H1 (cell line): Measurements from ENCODE around the gene KRTAP5-4. TPM values are rescaled to one million over a fixed set of nuclear protein-coding genes. Genes with fewer than 3 reads are reported as not detected.
A peak's percentile ranks its signal among the peaks of the same experiment; 100 is the strongest.

ENCODE experiments used
- CTCF ChIA-PET: fragments of 300-600 bp; sonication (Branson Sonifier 250); formaldehyde crosslinking; loops from one replicate; lab custom pipeline; 2021; ENCODE audit not compliant: partially characterized antibody; lab: Charles Lee
- POLR2A ChIA-PET: fragments of 300-600 bp; sonication (Branson Sonifier 250); formaldehyde crosslinking; loops from one replicate; lab custom pipeline; 2021; ENCODE audit warnings: inconsistent platforms; ENCODE audit not compliant: partially characterized antibody; lab: Charles Lee
- DNase-seq, 2 experiments: peaks; one replicate each; pipeline versions ENCODE4 v3.0.0 to v3.0.0-alpha.2; 2010 to 2022; ENCODE audit warnings: low spot score in 2 of 2, low read depth in 1 of 2, mixed read lengths in 1 of 2
- FAIRE-seq: peaks from 2 replicates; lab custom pipeline; 2011; peaks lifted over from hg19 to GRCh38; lab: Jason Lieb, UNC
- H2AFZ ChIP-seq: 2 replicates; pipeline ENCODE4 v1.8.1; 2012; ENCODE audit warnings: low read length, inconsistent platforms
- H2AK5ac ChIP-seq: 2 replicates; pipeline ENCODE4 v1.6.1; 2013; ENCODE audit warnings: low read depth, low read length
- H2BK120ac ChIP-seq: replicated peaks from 2 replicates; pipeline ENCODE3; 2013; ENCODE audit warnings: low read depth, low read length, inconsistent platforms
- H2BK12ac ChIP-seq: 2 replicates; pipeline ENCODE4 v1.6.1; 2013; ENCODE audit warnings: low read depth, low read length
- H2BK15ac ChIP-seq: 2 replicates; pipeline ENCODE4 v1.6.1; 2013; ENCODE audit warnings: low read length
- H2BK20ac ChIP-seq: 2 replicates; pipeline ENCODE4 v1.6.1; 2013; ENCODE audit warnings: low read length
- H2BK5ac ChIP-seq: 2 replicates; pipeline ENCODE4 v1.6.1; 2013; ENCODE audit warnings: low read depth, low read length
- H3K14ac ChIP-seq: 2 replicates; pipeline ENCODE4 v1.6.1; 2013; ENCODE audit warnings: inconsistent platforms; ENCODE audit not compliant: insufficient read length
- H3K18ac ChIP-seq: 2 replicates; pipeline ENCODE4 v1.6.1; 2013; ENCODE audit warnings: low read length; ENCODE audit errors: extremely low read depth
- H3K23ac ChIP-seq: 2 replicates; pipeline ENCODE4 v1.6.1; 2013; ENCODE audit warnings: inconsistent platforms; ENCODE audit not compliant: insufficient read length
- H3K23me2 ChIP-seq: 2 replicates; pipeline ENCODE4 v1.6.1; 2013; ENCODE audit warnings: low read depth, low read length
- H3K27ac ChIP-seq: 2 replicates; pipeline ENCODE4 v1.6.1; 2011; ENCODE audit warnings: low read depth, low read length, inconsistent platforms
- H3K27me3 ChIP-seq, 4 experiments: replicated peaks in 1 of 4; 1 replicate in 1 of 4; 2 replicates in 3 of 4; pipeline versions ENCODE4 v1.6.1 to v1.8.1; 2011 to 2013; ENCODE audit warnings: low read length in 3 of 4, mild to moderate bottlenecking in 3 of 4, inconsistent platforms in 2 of 4, mixed read lengths in 2 of 4, moderate library complexity in 1 of 4; ENCODE audit not compliant: control insufficient read depth in 3 of 4, insufficient read depth in 3 of 4; ENCODE audit errors: extremely low read depth in 1 of 4
- H3K36me3 ChIP-seq, 4 experiments: 2 replicates each; pipeline versions ENCODE4 v1.6.1 to v1.8.1; 2011 to 2013; ENCODE audit warnings: mild to moderate bottlenecking in 4 of 4, low read length in 3 of 4, moderate library complexity in 2 of 4, control low read depth in 1 of 4, inconsistent platforms in 1 of 4; ENCODE audit not compliant: insufficient read depth in 4 of 4, control insufficient read depth in 2 of 4
- H3K4ac ChIP-seq: replicated peaks from 2 replicates; pipeline ENCODE3; 2013; ENCODE audit warnings: low read length, low read depth, mixed read lengths, inconsistent platforms; ENCODE audit not compliant: insufficient read length
- H3K4me1 ChIP-seq, 4 experiments: replicated peaks in 1 of 4; 1 replicate in 1 of 4; 2 replicates in 3 of 4; pipeline versions ENCODE4 v1.6.1 to v1.8.1; 2011 to 2013; ENCODE audit warnings: low read length in 3 of 4, inconsistent platforms in 2 of 4, mixed read lengths in 1 of 4; ENCODE audit not compliant: insufficient read depth in 4 of 4, control insufficient read depth in 3 of 4
- H3K4me2 ChIP-seq, 2 experiments: 2 replicates each; pipeline versions ENCODE4 v1.6.1 to v1.8.1; 2011 to 2013; ENCODE audit warnings: low read depth in 2 of 2, low read length in 2 of 2, control low read depth in 1 of 2, inconsistent platforms in 1 of 2, mild to moderate bottlenecking in 1 of 2; ENCODE audit not compliant: insufficient read depth in 1 of 2
- H3K4me3 ChIP-seq, 4 experiments: fragments of 200-600, 300-600 bp in 1 of 4; sonication (generic), shearing (Covaris generic), sonication (Bioruptor Twin) in 1 of 4; 2 replicates each; pipeline versions ENCODE4 v1.5.1 to v1.8.1; 2011 to 2016; ENCODE audit warnings: low read length in 4 of 4, low read depth in 3 of 4, control low read depth in 2 of 4, inconsistent platforms in 2 of 4, mild to moderate bottlenecking in 2 of 4, mixed read lengths in 1 of 4, moderate library complexity in 1 of 4; ENCODE audit not compliant: insufficient read depth in 2 of 4; ENCODE audit errors: extremely low read depth in 1 of 4
- H3K56ac ChIP-seq: replicated peaks from 2 replicates; pipeline ENCODE3; 2013; ENCODE audit warnings: low read depth, mild to moderate bottlenecking, mixed read lengths, low read length, inconsistent platforms; ENCODE audit not compliant: insufficient read length
- H3K79me1 ChIP-seq: 2 replicates; pipeline ENCODE4 v1.6.1; 2013; ENCODE audit warnings: low read depth, low read length, control low read depth
- H3K79me2 ChIP-seq, 2 experiments: 2 replicates each; pipeline versions ENCODE4 v1.6.1 to v1.8.1; 2012 to 2013; ENCODE audit warnings: low read length in 2 of 2, mild to moderate bottlenecking in 2 of 2, inconsistent platforms in 1 of 2; ENCODE audit not compliant: insufficient read depth in 2 of 2, control insufficient read depth in 1 of 2
- H3K9ac ChIP-seq, 4 experiments: replicated peaks in 1 of 4; 1 replicate in 1 of 4; 2 replicates in 3 of 4; pipeline versions ENCODE4 v1.6.1 to v1.8.1; 2011 to 2013; ENCODE audit warnings: low read depth in 3 of 4, low read length in 3 of 4, control low read depth in 2 of 4, mild to moderate bottlenecking in 2 of 4, moderate library complexity in 2 of 4, inconsistent platforms in 1 of 4; ENCODE audit errors: extremely low read depth in 1 of 4
- H3K9me3 ChIP-seq, 2 experiments: 2 replicates each; pipeline versions ENCODE4 v1.6.1 to v1.8.1; 2012 to 2013; ENCODE audit warnings: mild to moderate bottlenecking in 2 of 2, moderate library complexity in 2 of 2, control low read depth in 1 of 2, inconsistent platforms in 1 of 2, low read depth in 1 of 2, low read length in 1 of 2, mixed read lengths in 1 of 2; ENCODE audit not compliant: insufficient read depth in 2 of 2
- H4K20me1 ChIP-seq, 2 experiments: replicated peaks in 1 of 2; 2 replicates each; pipeline versions ENCODE3 to v1.8.1; 2011 to 2013; ENCODE audit warnings: inconsistent platforms in 2 of 2, low read length in 2 of 2, mild to moderate bottlenecking in 1 of 2; ENCODE audit not compliant: insufficient read depth in 2 of 2, control insufficient read depth in 1 of 2
- H4K5ac ChIP-seq: 2 replicates; pipeline ENCODE4 v1.6.1; 2013; ENCODE audit warnings: low read length, low read depth, mixed read lengths, inconsistent platforms; ENCODE audit not compliant: insufficient read length
- H4K8ac ChIP-seq: 2 replicates; pipeline ENCODE4 v1.8.0; 2013; ENCODE audit warnings: mild to moderate bottlenecking, moderate library complexity, low read length, inconsistent platforms; ENCODE audit not compliant: insufficient read depth; ENCODE audit errors: extremely low read depth
- H4K91ac ChIP-seq: replicated peaks from 2 replicates; pipeline ENCODE3; 2013; ENCODE audit warnings: low read length, mixed read lengths, inconsistent platforms; ENCODE audit not compliant: insufficient read length
- BCL11A ChIP-seq, 2 experiments: IDR thresholded peaks; one replicate each; pipeline ENCODE4 v1.6.1; 2011; ENCODE audit warnings: low read depth in 2 of 2, low read length in 2 of 2, mild to moderate bottlenecking in 2 of 2
- CREB1 ChIP-seq: IDR thresholded peaks from 2 replicates; pipeline ENCODE4 v1.6.1; 2012; ENCODE audit warnings: inconsistent platforms
- E2F6 ChIP-seq: IDR thresholded peaks from 2 replicates; pipeline ENCODE4 v1.6.1; 2012; ENCODE audit warnings: inconsistent platforms
- HDAC2 ChIP-seq, 2 experiments: fragments of 300-600 bp in 1 of 2; sonication (generic) in 1 of 2; IDR thresholded peaks; 2 replicates each; pipeline ENCODE4 v1.6.1; 2011 to 2012; ENCODE audit warnings: low read depth in 2 of 2, low read length in 2 of 2, mild to moderate bottlenecking in 2 of 2, moderate library complexity in 2 of 2, borderline replicate concordance in 1 of 2, inconsistent platforms in 1 of 2
- NANOG ChIP-seq: IDR thresholded peaks from 2 replicates; pipeline ENCODE4 v1.6.1; 2011; ENCODE audit warnings: low read length, low read depth, mild to moderate bottlenecking, inconsistent platforms; ENCODE audit not compliant: insufficient read depth, poor library complexity, severe bottlenecking
- SIN3A ChIP-seq, 2 experiments: IDR thresholded peaks in 1 of 2; conservative IDR thresholded peaks in 1 of 2; 2 replicates each; pipeline ENCODE4 v1.6.1; 2011 to 2012; ENCODE audit warnings: low read length in 2 of 2, improper control_type of control experiment in 1 of 2, low read depth in 1 of 2, mild to moderate bottlenecking in 1 of 2
- SP1 ChIP-seq: IDR thresholded peaks from 2 replicates; pipeline ENCODE4 v1.6.1; 2011; ENCODE audit warnings: low read depth, low read length
- SRF ChIP-seq: IDR thresholded peaks from 2 replicates; pipeline ENCODE4 v1.6.1; 2011; ENCODE audit warnings: mild to moderate bottlenecking, low read depth, low read length, moderate library complexity
- SUZ12 ChIP-seq: fragments of 200-600 bp; sonication (generic); IDR thresholded peaks from 2 replicates; pipeline ENCODE4 v1.6.1; 2012; ENCODE audit warnings: mild to moderate bottlenecking, inconsistent platforms, low read length, moderate library complexity, mixed read lengths
- ZNF274 ChIP-seq: IDR thresholded peaks from 2 replicates; pipeline ENCODE4 v1.7.0; 2012; ENCODE audit warnings: low read length, borderline replicate concordance; ENCODE audit errors: extremely low read depth
- WGBS, 2 experiments: shearing (Covaris generic) in 1 of 2; methylation state at CpG; one replicate each; pipeline versions ENCODE4 v1.1.6 to v1.1.7; 2013 to 2015; ENCODE audit warnings: low lambda C conversion rate in 2 of 2, mixed read lengths in 2 of 2, inconsistent platforms in 1 of 2, low coverage in 1 of 2, missing lambda C conversion rate in 1 of 2; ENCODE audit not compliant: insufficient replicate concordance in 2 of 2, insufficient coverage in 1 of 2, insufficient read length in 1 of 2; ENCODE audit errors: extremely low coverage in 1 of 2, missing lambda C conversion rate in 1 of 2; 5-methylcytosine and 5-hydroxymethylcytosine counted together
- polyA plus RNA-seq, 7 experiments: library from polyadenylated mRNA; depleted of rRNA in 3 of 7; stranded (reverse) in 5 of 7; unstranded in 2 of 7; fragments of >200 nt in 5 of 7; fragments of 200-250 nt in 2 of 7; gene quantifications; 1 replicate in 5 of 7; 2 replicates in 1 of 7; 4 replicates in 1 of 7; pipeline versions ENCODE4 v1.2.1 to v1.2.3, GENCODE V29; 2011 to 2013; ENCODE audit warnings: missing spikeins in 2 of 7, mixed read lengths in 2 of 7
- total RNA-seq: library from RNA; stranded (reverse); fragmentation: NEBNext Ultra II Directional; extraction: Animal tissue kit (Norgen Biotek cat#: 25700); gene quantifications from 2 replicates; pipeline ENCODE4 v1.2.1, GENCODE V29; 2021
- TF ChIP-seq, protein P1 (sequence below): IDR thresholded peaks from 2 replicates; pipeline ENCODE4 v1.6.1; 2012; ENCODE audit warnings: low read length, inconsistent platforms

Gene KRTAP5-4
- total and polyA plus RNA-seq, 2 of the 8 experiments (the other 6 are each of a cell fraction or from before 2014, with no cell fraction given): not detected

- Histone ChIP-seq H3K18ac (no peak overlapping the region), H3K23ac (no peak overlapping the region), H2BK15ac (no peak overlapping the region), H3K4me1 (no peaks in the 10 kb centered on the region; a peak in 1 of 7 replicates), H3K27ac (no peak overlapping the region), H3K27me3 (no peaks in the 10 kb centered on the region; a peak in 3 of 7 replicates), H3K79me2 (no peaks in the 10 kb centered on the region), H3K4ac (no peak overlapping the region), H2BK5ac (no peak overlapping the region), H4K5ac (no peak overlapping the region), H2AFZ (no peak overlapping the region), H3K14ac (no peak overlapping the region), H3K9ac (no peak overlapping the region), H2BK120ac (no peak overlapping the region), H3K4me2 (no peak overlapping the region), H3K9me3 (peaks cover 0 to 6% of the 10 kb centered on the region in 2 experiments; a peak in 2 of 4 replicates), H3K23me2 (no peaks in the 10 kb centered on the region; the same call in 1 of the 2 replicates), H3K56ac (no peak overlapping the region), H2BK12ac (no peak overlapping the region), H3K79me1 (no peaks in the 10 kb centered on the region), H4K91ac (no peak overlapping the region), H2AK5ac (0 out of 2 replicates have a peak overlapping the region, but pooled peaks have one; percentile 24), H3K4me3 (no peak overlapping the region), H2BK20ac (no peak overlapping the region), H4K8ac (no peak overlapping the region), H3K36me3 (no peaks in the 10 kb centered on the region), H4K20me1 (no peaks in the 10 kb centered on the region)
- POLR2A ChIA-PET: interaction anchor here (0.9 kb wide), 1 partner anchor 34 kb away, joined by 3 read pairs; no protein-coding TSS in a partner anchor
- FAIRE-seq (no peak), DNase-seq (no peak)
- CTCF ChIA-PET: interaction anchor here (0.9 to 1.9 kb wide), 3 partner anchors 14 to 58 kb away, joined by 3 to 9 read pairs (median 6); no protein-coding TSS in a partner anchor
- WGBS, 2 experiments: 92% methylated on average over 9 of the region's 9 CpGs; no CpG with 5 or more reads in 1 of the 2 experiments
- no peak for TF ChIP-seq BCL11A (IDR thresholded peaks at IDR 0.05; ENCODE audit: low read depth in 2 of 2, low read length in 2 of 2)
- no peak for TF ChIP-seq NANOG
- TF ChIP-seq SP1: no peak
- TF ChIP-seq SUZ12: no peak
- no peak for TF ChIP-seq CREB1
- TF ChIP-seq HDAC2 (IDR thresholded peaks at IDR 0.05; ENCODE audit: borderline replicate concordance in 1 of 2, low read depth in 2 of 2, low read length in 2 of 2): no peak
- TF ChIP-seq E2F6: no peak
- no peak for TF ChIP-seq SRF
- TF ChIP-seq SIN3A (conservative IDR thresholded peaks at IDR 0.05 in 1 of 2, IDR thresholded peaks at IDR 0.05 in 1 of 2; ENCODE audit: low read depth in 1 of 2, low read length in 2 of 2): no peak
- TF ChIP-seq, protein P1, sequence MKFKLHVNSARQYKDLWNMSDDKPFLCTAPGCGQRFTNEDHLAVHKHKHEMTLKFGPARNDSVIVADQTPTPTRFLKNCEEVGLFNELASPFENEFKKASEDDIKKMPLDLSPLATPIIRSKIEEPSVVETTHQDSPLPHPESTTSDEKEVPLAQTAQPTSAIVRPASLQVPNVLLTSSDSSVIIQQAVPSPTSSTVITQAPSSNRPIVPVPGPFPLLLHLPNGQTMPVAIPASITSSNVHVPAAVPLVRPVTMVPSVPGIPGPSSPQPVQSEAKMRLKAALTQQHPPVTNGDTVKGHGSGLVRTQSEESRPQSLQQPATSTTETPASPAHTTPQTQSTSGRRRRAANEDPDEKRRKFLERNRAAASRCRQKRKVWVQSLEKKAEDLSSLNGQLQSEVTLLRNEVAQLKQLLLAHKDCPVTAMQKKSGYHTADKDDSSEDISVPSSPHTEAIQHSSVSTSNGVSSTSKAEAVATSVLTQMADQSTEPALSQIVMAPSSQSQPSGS: no peak
- no peak for TF ChIP-seq ZNF274
These were observed 40.0 kb downstream of the KRTAP5-4 start for GRCh38 chr11:1581976-1582375.
